B cell (primary cell): ENCODE data around the gene AKAP11. TPM values are rescaled to one million over a fixed set of nuclear protein-coding genes. Genes with fewer than 3 reads are reported as not detected.

ENCODE experiments used
- ATAC-seq: fragments of 200-7000 bp; cut with Tn5 transposase; one replicate; pipeline ENCODE4 v1.10.0; 2021; ENCODE audit warnings: low read depth, mild to moderate bottlenecking, moderate number of reproducible peaks, moderate library complexity
- CTCF ChIA-PET: fragments of 350-600 bp; sonication (Branson Sonifier 250); formaldehyde crosslinking; loops from one replicate; lab custom pipeline; 2021; ENCODE audit warnings: antibody characterized with exemption, inconsistent platforms; lab: Charles Lee
- POLR2A ChIA-PET: fragments of 350-600 bp; sonication (Branson Sonifier 250); formaldehyde crosslinking; loops from one replicate; lab custom pipeline; 2021; ENCODE audit warnings: antibody characterized with exemption; lab: Charles Lee
- DNase-seq: peaks from one replicate; pipeline ENCODE4 v3.0.0; 2013
- H2AFZ ChIP-seq: 2 replicates; pipeline ENCODE4 v1.6.1; 2012; ENCODE audit warnings: mild to moderate bottlenecking, low read depth, low read length; ENCODE audit not compliant: insufficient read depth, poor library complexity, severe bottlenecking
- H3K27ac ChIP-seq, 2 donors: 1 replicate in 1 of 2; 2 replicates in 1 of 2; pipeline ENCODE4 v1.5.1; 2012 to 2013; ENCODE audit warnings: low read length in 2 of 2, mild to moderate bottlenecking in 2 of 2, moderate library complexity in 1 of 2
- H3K27me3 ChIP-seq, 4 experiments: fragments of 200-600 bp in 1 of 4; sonication (generic) in 1 of 4; replicated peaks in 1 of 4; 1 replicate in 2 of 4; 2 replicates in 2 of 4; pipeline versions ENCODE4 v1.6.1 to v1.7.0; 2013 to 2016; ENCODE audit warnings: low read length in 3 of 4, mild to moderate bottlenecking in 2 of 4, mixed read lengths in 1 of 4, moderate library complexity in 1 of 4; ENCODE audit not compliant: insufficient read depth in 4 of 4, control insufficient read depth in 3 of 4; ENCODE audit errors: control extremely low read depth in 1 of 4
- H3K36me3 ChIP-seq, 2 experiments: replicated peaks in 1 of 2; 1 replicate in 1 of 2; 2 replicates in 1 of 2; pipeline versions ENCODE4 v1.6.1 to v1.7.1; 2013; ENCODE audit warnings: low read length in 1 of 2; ENCODE audit not compliant: insufficient read depth in 2 of 2, control insufficient read depth in 1 of 2; ENCODE audit errors: control extremely low read depth in 1 of 2, extremely low read depth in 1 of 2
- H3K4me1 ChIP-seq, 2 donors: fragments of 200-600 bp in 1 of 2; sonication (generic) in 1 of 2; 1 replicate in 1 of 2; 2 replicates in 1 of 2; pipeline versions ENCODE4 v1.5.1 to v1.6.1; 2013 to 2017; ENCODE audit warnings: low read length in 2 of 2; ENCODE audit not compliant: control insufficient read depth in 2 of 2, insufficient read depth in 2 of 2
- H3K4me2 ChIP-seq: replicated peaks from 2 replicates; pipeline ENCODE3; 2012; ENCODE audit warnings: mild to moderate bottlenecking, low read depth, low read length; ENCODE audit not compliant: poor library complexity, severe bottlenecking
- H3K4me3 ChIP-seq, 5 experiments: fragments of 200-600 bp in 1 of 5; sonication (generic) in 1 of 5; 1 replicate in 3 of 5; 2 replicates in 2 of 5; pipeline versions ENCODE4 v1.5.1 to v1.7.0; 2011 to 2016; ENCODE audit warnings: low read length in 4 of 5, mild to moderate bottlenecking in 4 of 5, low read depth in 2 of 5, control low read depth in 1 of 5, moderate library complexity in 1 of 5; ENCODE audit not compliant: insufficient read depth in 1 of 5; ENCODE audit errors: control extremely low read depth in 1 of 5, extremely low read depth in 1 of 5
- H3K79me2 ChIP-seq: fragments of 200-600 bp; sonication (generic); one replicate; pipeline ENCODE4 v1.6.0; 2016; ENCODE audit warnings: low read length; ENCODE audit not compliant: control insufficient read depth, insufficient read depth
- H3K9ac ChIP-seq: fragments of 200-600 bp; sonication (generic); 2 replicates; pipeline ENCODE4 v1.6.1; 2017; ENCODE audit warnings: mild to moderate bottlenecking, low read length, moderate library complexity
- H3K9me3 ChIP-seq, 3 donors: one replicate each; pipeline versions ENCODE4 v1.6.1 to v1.7.1; 2013; ENCODE audit warnings: low read length in 2 of 3; ENCODE audit not compliant: control insufficient read depth in 2 of 3, insufficient read depth in 1 of 3; ENCODE audit errors: control extremely low read depth in 1 of 3
- H4K20me1 ChIP-seq: 2 replicates; pipeline ENCODE4 v1.6.0; 2012; ENCODE audit warnings: mild to moderate bottlenecking, low read length; ENCODE audit not compliant: insufficient read depth, control insufficient read depth, poor library complexity, severe bottlenecking
- H3K27ac Mint-ChIP-seq: one replicate; pipeline ENCODE4 v1.8.0; 2021; ENCODE audit warnings: mixed read lengths
- H3K27me3 Mint-ChIP-seq: one replicate; pipeline ENCODE4 v1.8.0; 2021; ENCODE audit warnings: mixed read lengths
- H3K4me1 Mint-ChIP-seq: one replicate; pipeline ENCODE4 v1.8.0; 2021; ENCODE audit warnings: mixed read lengths
- H3K4me3 Mint-ChIP-seq: one replicate; pipeline ENCODE4 v1.8.0; 2021; ENCODE audit warnings: mixed read lengths
- H3K9me3 Mint-ChIP-seq: one replicate; pipeline ENCODE4 v1.8.0; 2022; ENCODE audit warnings: mixed read lengths; ENCODE audit not compliant: insufficient read depth
- EZH2 ChIP-seq: IDR thresholded peaks from 2 replicates; pipeline ENCODE4 v1.6.1; 2012; ENCODE audit warnings: borderline replicate concordance, low read depth, mild to moderate bottlenecking, moderate library complexity, low read length; ENCODE audit not compliant: insufficient read depth, poor library complexity, severe bottlenecking
- WGBS: methylation state at CpG from one replicate; pipeline ENCODE4 v1.1.5; 2013; ENCODE audit warnings: missing lambda C conversion rate; ENCODE audit not compliant: insufficient coverage; 5-methylcytosine and 5-hydroxymethylcytosine counted together
- intact Hi-C: fragments of 100-400 bp; cut with micrococcal nuclease; formaldehyde crosslinking; loops from one replicate; pipeline ENCODE4 v1.10.0; 2022
- polyA plus RNA-seq: library from polyadenylated mRNA; depleted of rRNA; stranded (reverse); fragments of >200 nt; gene quantifications from 2 replicates; pipeline ENCODE4 v1.2.3, GENCODE V29; 2012
- total RNA-seq, 2 donors: library from RNA; stranded (reverse); fragments of 120-200 nt in 1 of 2; gene quantifications; 1 replicate in 1 of 2; 2 replicates in 1 of 2; pipeline versions ENCODE4 v1.2.3 to v1.2.4, GENCODE V29; 2013 to 2022
- TF ChIP-seq, protein P1 (sequence below): fragments of 200-600 bp; IDR thresholded peaks from one replicate; pipeline ENCODE4 v1.8.0; 2022; ENCODE audit warnings: antibody characterized with exemption, mild to moderate bottlenecking

AKAP11 gene
- total and polyA plus RNA-seq, 2 donors (not counting 1 experiment from before 2014, with no cell fraction given) = 10.2 to 42.9 TPM

DNA sequence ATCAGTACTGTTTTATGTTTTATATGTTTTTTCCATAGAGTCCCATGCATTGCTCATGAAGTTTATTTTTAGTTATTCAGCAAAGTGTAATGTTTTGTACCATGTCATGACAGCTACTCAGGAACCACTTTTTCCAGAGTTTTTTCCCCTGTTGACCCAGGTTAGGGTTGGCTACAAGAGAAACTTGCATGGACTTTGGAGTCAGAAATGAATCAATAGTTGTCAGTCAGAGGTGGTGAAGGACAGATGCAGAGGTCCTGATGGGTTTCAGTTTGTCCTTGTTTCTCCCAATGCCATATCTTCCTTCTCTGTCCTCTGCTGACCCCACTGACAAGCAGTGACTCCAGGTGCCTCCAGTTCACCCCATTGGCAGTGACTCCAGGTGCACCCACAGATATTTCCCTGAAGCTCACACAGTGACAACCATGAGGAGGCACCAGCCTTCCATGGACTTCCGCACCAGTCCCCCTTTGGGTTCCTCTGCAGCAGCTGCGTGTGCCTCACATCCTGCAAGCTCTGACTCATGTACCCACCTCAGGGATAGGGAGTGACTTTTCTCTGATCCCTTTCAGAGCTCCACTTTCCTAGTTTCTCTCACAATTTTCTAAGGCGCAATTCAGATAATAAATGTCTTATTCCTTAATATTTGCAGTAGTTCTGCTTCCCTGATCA is 92.1 kb downstream of the AKAP11 start:
- H3K4me1 Mint-ChIP-seq = peaks cover 10% of the 10 kb centered on the region
- H3K4me2 ChIP-seq = no peak overlapping the region
- H3K9ac ChIP-seq = no peak overlapping the region
- DNase-seq (no peak), ATAC-seq (no peak)
- WGBS = 90% methylated on average over 2 of the region's 3 CpGs
- intact Hi-C loops = no loop called here
- H3K4me1 ChIP-seq = peaks cover 0 to 5% of the 10 kb centered on the region in 2 donors
- TF ChIP-seq EZH2 = no peak
- TF ChIP-seq, protein P1, sequence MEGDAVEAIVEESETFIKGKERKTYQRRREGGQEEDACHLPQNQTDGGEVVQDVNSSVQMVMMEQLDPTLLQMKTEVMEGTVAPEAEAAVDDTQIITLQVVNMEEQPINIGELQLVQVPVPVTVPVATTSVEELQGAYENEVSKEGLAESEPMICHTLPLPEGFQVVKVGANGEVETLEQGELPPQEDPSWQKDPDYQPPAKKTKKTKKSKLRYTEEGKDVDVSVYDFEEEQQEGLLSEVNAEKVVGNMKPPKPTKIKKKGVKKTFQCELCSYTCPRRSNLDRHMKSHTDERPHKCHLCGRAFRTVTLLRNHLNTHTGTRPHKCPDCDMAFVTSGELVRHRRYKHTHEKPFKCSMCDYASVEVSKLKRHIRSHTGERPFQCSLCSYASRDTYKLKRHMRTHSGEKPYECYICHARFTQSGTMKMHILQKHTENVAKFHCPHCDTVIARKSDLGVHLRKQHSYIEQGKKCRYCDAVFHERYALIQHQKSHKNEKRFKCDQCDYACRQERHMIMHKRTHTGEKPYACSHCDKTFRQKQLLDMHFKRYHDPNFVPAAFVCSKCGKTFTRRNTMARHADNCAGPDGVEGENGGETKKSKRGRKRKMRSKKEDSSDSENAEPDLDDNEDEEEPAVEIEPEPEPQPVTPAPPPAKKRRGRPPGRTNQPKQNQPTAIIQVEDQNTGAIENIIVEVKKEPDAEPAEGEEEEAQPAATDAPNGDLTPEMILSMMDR = no peak
- H3K9me3 ChIP-seq = no peaks in the 10 kb centered on the region
- no peak overlapping the region for H3K27ac Mint-ChIP-seq
- H3K4me3 ChIP-seq = no peak overlapping the region
- no peak overlapping the region for H2AFZ ChIP-seq
- no peaks in the 10 kb centered on the region for H3K27me3 ChIP-seq
- no peaks in the 10 kb centered on the region for H4K20me1 ChIP-seq
- ChIA-PET CTCF (no interaction called here), POLR2A (no interaction called here)
- no peak overlapping the region for H3K27ac ChIP-seq
- H3K4me3 Mint-ChIP-seq = no peak overlapping the region
- H3K27me3 Mint-ChIP-seq = no peaks in the 10 kb centered on the region
- no peaks in the 10 kb centered on the region for H3K79me2 ChIP-seq
- no peaks in the 10 kb centered on the region for H3K9me3 Mint-ChIP-seq
- H3K36me3 ChIP-seq = no peaks in the 10 kb centered on the region

DNA sequence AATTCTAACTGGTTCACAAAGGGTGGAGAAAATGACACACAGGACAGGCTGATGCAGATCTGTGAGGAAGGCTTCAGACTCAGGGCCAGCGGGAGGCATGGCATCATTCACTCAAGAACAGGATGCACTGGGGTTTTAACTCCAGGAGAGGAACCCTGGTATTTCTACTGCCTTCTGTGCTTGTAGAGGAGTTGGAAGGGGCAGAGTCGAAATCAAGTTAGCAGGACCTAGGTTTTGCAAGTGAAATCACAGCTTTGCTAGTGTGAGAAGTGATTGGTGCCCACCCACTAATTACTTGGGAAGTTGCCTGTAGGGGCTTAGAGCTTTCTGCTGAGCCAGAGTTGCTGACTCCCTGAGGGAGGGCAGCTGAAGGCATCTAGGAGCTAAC is 92.7 kb downstream of the AKAP11 start:
- TF ChIP-seq, protein P1 = no peak
- DNase-seq (no peak), ATAC-seq (no peak)
- ChIA-PET CTCF (no interaction called here), POLR2A (no interaction called here)
- H3K27me3 ChIP-seq = no peaks in the 10 kb centered on the region
- H3K27ac ChIP-seq = no peak overlapping the region
- H3K4me2 ChIP-seq = no peak overlapping the region
- no peak overlapping the region for H3K27ac Mint-ChIP-seq
- intact Hi-C loops = no loop called here
- no peaks in the 10 kb centered on the region for H3K9me3 ChIP-seq
- 45% methylated on average over 1 of the region's 2 CpGs for WGBS
- H3K4me1 Mint-ChIP-seq = peaks cover 15% of the 10 kb centered on the region
- no peaks in the 10 kb centered on the region for H3K79me2 ChIP-seq
- H2AFZ ChIP-seq = no peak overlapping the region
- peaks cover 0 to 10% of the 10 kb centered on the region in 2 donors for H3K4me1 ChIP-seq
- H3K9ac ChIP-seq = no peak overlapping the region
- no peaks in the 10 kb centered on the region for H3K36me3 ChIP-seq
- no peak overlapping the region for H3K4me3 ChIP-seq
- no peaks in the 10 kb centered on the region for H4K20me1 ChIP-seq
- H3K27me3 Mint-ChIP-seq = no peaks in the 10 kb centered on the region
- H3K4me3 Mint-ChIP-seq = no peak overlapping the region
- no peaks in the 10 kb centered on the region for H3K9me3 Mint-ChIP-seq
